ENCODE results near the gene PIK3CB.

- no peak for TF ChIP-seq CTCF (IDR thresholded peaks at IDR 0.05; ENCODE audit: poor library complexity, severe bottlenecking)
- no peak for TF ChIP-seq REST (IDR thresholded peaks at IDR 0.05; ENCODE audit: borderline replicate concordance)
- TF ChIP-seq EP300 (conservative IDR thresholded peaks at IDR 0.05; ENCODE audit: poor library complexity, severe bottlenecking) = no peak
- TF ChIP-seq EZH2 (IDR thresholded peaks at IDR 0.05; ENCODE audit: borderline replicate concordance, insufficient read depth, low read length, poor library complexity, severe bottlenecking) = no peak
- no peak for TF ChIP-seq POLR2AphosphoS5 (IDR thresholded peaks at IDR 0.05)
- TF ChIP-seq RAD21 (conservative IDR thresholded peaks at IDR 0.05) = no peak
- no peak for TF ChIP-seq MXI1 (conservative IDR thresholded peaks at IDR 0.05; ENCODE audit: poor library complexity, severe bottlenecking)
- no peak for TF ChIP-seq TAF1 (IDR thresholded peaks at IDR 0.05; ENCODE audit: low read depth)
- TF ChIP-seq SMC3 (conservative IDR thresholded peaks at IDR 0.05; ENCODE audit: poor library complexity) = no peak
These were observed 224.8 kb downstream of the PIK3CB start for GRCh38 chr3:138609898-138610266.
